Left ventricle myocardium superior (tissue), 1 donor: Measurements from ENCODE around the gene PEMT. TPM values are rescaled to one million over a fixed set of nuclear protein-coding genes. Genes with fewer than 3 reads are reported as not detected.
A peak's percentile ranks its signal among the peaks of the same experiment; 100 is the strongest.
"Not testable (repeated sequence)": the region's sequence is repeated elsewhere in the genome, so short reads cannot be mapped to it uniquely, and the experiment has no call there.

ENCODE experiments used
- ATAC-seq: fragments of 200-7000 bp; cut with Tn5 transposase; one replicate; pipeline ENCODE4 v1.9.1; 2020; ENCODE audit warnings: mild to moderate bottlenecking, moderate library complexity
- DNase-seq: peaks from one replicate; pipeline ENCODE4 v3.0.0-alpha.2; 2020
- intact Hi-C: fragments of 100-400 bp; cut with micrococcal nuclease; formaldehyde crosslinking; loops from one replicate; pipeline ENCODE4 v1.11.0; 2022
- total RNA-seq: library from RNA; stranded (reverse); fragmentation: NEBNext Ultra II Directional; extraction: Animal tissue kit (Norgen Biotek cat#: 25700); gene quantifications from one replicate; pipeline ENCODE4 v1.2.1, GENCODE V29; 2021
- donor health status: DM: no; HTN: yes; CAD: no; lungs with severe emphysema.

The PEMT gene
- total RNA-seq, 1 donor from 2014 or later: 17.9 TPM

DNA sequence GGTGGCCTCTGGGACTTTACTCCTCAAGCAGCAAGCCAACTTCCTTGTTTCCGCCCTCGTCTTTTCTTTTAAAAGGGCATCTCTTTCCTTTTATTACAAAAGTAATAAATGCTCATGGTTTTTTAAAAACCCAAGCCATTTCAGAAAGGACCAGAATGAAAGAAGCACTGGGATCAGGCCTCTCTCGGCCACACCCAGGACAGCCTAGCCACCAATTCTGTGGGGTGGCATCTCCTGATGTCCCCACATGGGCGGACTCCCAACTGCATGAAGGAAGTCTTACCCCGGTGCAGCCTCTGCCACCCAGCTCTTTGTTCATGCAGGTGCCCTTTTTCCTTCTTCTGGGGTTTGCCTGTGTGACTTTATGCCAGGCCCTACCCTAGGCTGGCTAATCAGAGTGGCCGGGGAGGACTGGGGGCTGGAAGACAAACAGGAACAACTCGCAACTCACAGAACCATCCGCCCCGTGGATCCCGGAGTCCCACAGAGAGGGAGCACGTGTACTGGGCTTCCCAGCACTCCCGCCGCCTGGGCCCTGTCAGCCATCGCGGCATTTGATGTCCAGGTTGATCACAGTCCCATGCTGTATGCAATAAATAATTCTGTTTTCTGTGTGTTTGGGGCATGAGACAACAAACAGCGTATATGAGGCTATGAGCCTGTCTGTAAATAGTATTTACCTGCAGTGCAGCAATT is 92.8 kb downstream of the PEMT start:
- DNase-seq: peak; percentile 19
- no peak for ATAC-seq
- intact Hi-C loops: loop anchor here (5.0 kb wide), 1 partner anchor 74 kb away; no protein-coding TSS in a partner anchor

DNA sequence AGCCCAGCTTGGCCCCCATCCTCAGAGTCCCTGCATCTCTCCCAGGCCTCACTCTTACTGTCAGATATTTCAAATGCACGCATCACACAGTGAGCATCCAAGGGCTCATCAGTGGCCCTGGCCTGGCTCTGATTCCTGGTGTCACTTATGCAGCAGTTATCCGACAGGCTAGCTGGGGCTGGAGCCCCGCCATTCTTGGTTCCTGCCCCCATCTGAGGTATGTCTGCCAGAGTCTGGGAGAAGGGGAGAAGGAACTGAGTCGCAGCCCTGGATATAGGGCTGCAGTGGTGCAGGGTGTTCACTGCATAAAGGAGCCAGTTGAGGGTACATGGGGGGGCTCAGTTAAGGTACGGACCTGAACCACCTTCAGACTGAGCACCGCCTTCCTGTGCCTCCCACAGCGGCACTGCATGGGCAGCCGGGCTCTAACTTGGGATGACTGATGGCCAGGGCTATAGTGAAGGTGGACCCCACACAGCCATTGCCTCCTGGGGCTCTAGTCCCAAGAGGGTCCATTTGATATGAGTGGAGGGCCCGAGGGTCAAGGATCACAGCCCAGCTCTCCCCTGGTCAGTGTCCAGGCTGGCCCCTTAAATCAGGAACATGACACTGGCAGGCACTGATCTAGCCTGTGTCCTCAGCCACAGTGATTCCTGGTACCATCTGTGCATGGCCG is 93.5 kb downstream of the PEMT start:
- intact Hi-C loops: loop anchor here (5.0 kb wide), 1 partner anchor 74 kb away; no protein-coding TSS in a partner anchor
- DNase-seq (peak; percentile 28), ATAC-seq (no peak)

DNA sequence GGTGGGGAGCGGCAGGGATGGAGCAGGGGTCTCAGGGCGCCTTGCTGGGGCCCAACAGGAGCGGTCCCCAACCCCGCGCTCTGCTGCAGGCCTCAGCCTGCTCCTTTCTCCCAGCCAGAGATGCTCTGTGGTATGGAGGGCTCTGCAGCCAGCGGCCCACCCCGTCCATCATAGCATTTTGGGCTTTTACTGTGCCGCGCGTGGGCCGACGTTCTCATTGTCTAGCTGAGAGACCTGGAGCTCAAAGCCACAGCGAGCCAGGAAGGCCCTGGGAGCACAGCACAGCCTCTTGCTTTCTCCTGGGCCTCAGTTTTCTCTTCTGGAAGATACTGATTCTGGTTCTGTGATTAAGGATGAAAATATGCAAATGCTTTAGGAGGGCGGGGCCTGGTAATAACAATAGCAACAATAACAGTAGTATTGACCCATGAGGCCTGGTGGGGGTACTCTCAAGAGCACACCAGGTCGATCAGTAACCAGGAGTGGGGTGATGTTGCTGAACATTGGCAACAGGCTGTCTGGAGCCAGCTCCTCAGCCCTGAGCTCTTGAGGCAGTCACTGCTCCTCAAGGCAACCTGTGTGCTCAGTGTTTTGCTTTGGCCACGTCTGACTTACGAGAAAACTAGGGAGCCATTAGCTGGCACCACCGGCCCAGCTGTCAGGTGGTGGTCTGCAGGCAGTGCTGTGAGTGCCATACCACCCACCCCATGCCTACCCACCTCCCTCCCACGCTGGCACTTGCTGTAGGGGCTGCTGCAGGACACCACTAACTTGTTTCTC is 94.3 kb downstream of the PEMT start:
- DNase-seq (peak; percentile 18), ATAC-seq (no peak)
- intact Hi-C loops: loop anchor here (5.0 kb wide), 1 partner anchor 75 kb away; no protein-coding TSS in a partner anchor

DNA sequence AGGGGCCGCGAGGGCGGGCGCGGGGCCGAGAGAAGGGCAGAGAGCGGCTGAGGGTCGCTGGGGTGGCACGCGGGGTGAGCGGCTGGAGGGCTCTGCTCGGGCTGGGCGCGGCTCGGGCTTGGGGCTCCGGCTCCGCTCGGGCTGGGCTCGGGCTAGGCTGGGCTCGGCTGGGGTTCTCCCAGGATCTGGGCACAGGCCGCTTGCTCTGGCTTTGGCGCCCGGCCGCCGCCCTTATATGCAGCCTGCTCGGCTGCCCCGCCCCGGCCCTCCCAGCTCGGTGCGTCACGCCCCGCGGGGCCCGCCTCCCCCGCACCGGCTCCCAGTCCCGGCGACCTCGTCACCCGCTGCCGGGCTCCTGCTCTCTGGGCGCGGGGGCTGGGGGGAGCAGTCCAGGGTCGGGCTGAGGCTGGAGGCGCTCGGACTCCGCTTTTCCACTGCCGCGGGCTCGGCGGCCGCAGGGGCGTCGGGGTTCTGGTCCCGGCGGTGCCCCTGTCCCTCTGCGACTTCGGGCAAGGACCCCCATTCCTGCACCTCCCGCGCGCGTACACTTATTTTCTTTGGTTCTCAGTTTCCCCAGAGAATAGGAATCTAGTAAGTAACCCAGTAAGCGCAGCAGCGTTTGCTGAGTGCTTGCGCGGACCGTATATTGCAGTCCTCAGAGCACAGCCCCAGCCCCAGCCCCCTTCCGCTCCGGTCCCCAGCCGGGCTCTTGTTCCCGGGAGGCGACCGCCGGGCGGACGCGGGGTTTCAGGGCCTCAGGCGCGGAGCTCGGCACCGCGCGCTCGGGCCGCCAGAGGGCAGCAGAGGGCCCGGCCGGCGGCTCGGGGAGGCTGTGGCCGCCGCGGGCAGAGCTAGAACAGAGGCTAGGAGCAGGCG is 95.1 kb downstream of the PEMT start, which contains the start of gene RASD1:
TSS of gene RASD1 (minus strand) at position 207 of the 876 bp plus-strand sequence. CDS start 214 bp downstream, outside the sequence.
- intact Hi-C loops: loop anchor here (5.0 kb wide), 1 partner anchor 76 kb away; no protein-coding TSS in a partner anchor

DNA sequence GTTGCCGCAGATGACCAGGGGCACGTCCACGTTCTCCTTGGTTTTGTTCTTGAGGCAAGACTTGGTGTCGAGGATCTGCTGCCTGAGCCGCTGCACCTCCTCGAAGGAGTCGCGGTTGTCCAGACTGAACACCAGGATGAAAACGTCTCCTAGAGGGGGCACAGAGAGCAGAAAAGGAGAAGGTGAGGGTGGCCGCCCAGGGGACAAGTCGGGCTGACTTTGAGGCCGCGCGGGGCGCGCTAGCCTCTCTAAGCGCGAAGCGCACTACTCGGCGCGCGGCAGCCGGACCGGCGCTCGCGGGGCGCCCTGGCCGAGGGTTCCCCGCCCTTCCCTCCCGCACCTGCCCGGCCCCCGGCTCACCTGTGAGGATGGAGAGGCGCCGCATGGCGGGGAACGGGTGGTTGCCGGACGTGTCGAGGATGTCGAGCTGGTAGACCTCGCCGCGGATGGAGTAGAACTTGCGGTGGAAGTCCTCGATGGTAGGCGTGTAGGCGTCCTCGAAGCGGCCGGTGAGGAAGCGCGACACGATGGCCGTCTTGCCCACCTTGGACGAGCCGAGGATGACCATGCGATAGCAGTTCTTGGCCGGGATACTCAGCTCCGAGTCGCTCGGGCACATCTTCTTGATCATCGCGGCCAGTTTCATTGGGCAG is 95.8 kb downstream of the PEMT start:
- intact Hi-C loops: loop anchor here (5.0 kb wide), 1 partner anchor 77 kb away; no protein-coding TSS in a partner anchor
- ATAC-seq (peak; percentile 25), DNase-seq (peak; percentile 62)

More for the DNA sequence above, 95.1 kb downstream of the PEMT start, which contains the start of gene RASD1:
- DNase-seq (peak; percentile 97), ATAC-seq (peak; percentile 90)

DNA sequence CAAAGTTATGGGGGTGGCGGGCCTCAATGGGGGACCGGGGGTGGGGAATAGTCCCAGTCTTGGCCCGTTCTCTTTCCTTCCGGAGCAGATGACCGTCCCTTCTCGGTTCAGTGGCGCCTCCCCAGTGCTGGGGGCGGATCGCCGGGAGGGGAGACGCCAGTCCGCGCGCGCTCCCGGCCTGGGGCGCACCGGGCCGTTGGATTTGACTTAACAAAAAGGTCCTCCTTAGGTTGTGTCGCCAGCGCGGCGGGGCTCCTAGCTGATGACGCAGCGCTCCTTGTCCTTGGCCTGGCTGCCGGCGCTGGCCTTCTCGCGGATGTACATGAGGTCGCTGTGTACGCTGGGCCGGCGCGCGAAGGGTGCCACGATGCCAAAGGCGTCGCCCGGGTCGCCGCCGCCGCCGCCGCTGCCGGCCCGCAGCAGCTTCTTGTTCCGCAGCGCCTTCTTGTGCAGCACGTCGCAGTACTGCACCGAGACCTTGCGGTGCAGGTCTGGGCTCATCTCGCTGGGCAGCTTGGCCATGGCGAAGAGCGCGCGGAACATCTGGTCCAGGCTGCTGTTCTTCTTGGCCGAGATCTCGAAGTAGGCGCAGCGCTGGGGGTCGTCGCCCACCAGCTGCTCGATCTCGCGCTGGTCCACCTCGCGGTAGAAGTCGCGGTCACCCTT is 96.5 kb downstream of the PEMT start:
- intact Hi-C loops: loop anchor here (5.0 kb wide), 1 partner anchor 77 kb away; no protein-coding TSS in a partner anchor
- ATAC-seq: peak; percentile 7
- peak; percentile 77 for DNase-seq

DNA sequence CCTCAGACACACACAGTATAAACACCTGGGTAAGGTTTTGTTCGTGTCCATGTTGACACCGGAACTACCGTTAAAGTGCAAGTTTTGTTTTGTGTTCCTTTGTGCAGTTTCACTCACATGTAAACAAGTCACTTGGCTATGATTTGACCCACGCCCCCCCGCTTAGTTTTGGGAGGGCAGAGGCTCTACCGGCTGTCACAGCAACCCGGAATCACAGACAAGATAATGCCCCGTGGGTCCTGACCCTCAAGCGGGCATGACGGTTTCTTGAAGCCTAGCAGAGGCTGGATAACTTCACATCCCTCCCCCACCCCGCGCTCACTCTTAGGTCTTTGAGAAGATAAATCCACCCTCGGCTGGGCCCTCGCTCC is 97.0 kb downstream of the PEMT start:
- DNase-seq: no peak
- ATAC-seq: no peak
- intact Hi-C loops: no loop called here

DNA sequence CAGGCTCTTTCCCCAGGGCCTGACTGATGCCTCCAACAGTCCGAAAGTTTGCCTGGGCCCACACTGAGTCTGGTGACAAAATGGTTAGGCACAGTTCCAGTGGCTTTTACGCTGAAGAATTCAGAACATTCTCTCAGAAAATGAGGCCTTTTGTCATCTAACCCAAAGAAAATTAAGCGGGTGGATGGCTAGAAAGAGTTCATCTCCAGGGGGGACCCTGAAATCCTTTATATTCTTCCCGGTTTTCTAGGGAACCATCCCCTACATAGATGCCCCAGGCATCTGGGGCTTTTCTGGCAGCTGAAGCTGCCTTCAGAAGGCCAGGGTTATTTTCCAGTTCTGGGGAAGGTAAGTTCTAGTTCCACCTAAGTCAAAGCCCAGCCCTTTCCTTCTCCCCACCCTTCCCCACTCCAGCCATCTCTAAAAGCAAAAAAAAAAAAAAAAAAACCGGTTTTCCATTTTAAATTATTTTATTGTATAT is 97.5 kb downstream of the PEMT start:
- ATAC-seq (no peak), DNase-seq (no peak)
- intact Hi-C loops: no loop called here

DNA sequence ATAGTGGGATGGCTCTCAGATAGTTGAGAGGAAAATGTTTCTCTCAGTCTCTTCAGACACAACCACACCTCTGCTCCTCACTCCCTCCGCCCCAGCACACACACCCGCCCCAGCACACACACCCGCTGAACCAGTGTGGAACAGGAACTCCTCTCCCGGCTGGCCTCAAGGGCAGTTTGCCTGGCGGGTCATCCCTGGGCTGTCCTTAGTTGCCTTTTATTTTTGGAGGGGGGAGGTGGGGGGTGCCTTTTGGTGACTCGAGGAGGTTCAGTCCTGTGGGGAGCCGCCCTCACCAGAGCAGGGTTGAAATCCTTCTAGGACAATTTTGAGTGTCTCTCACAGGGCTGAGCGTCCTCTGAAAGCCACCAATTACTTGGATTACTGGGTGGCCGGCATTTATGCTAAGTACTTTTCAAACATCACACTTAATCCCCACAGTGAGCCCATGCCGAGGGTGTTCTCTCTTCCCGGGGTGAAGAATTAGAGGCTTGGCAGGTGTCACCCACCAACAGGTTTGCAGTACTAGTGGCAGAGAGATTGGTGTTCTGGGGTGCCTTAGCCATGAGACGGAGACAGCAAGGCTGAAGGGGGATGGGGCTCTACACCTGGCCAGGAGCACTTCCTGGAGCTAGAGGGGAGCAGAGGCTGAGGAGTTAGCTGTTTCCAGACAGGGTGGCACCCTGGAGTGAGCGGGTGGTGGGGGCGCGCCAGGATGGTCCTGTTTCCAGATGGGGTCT is 98.1 kb downstream of the PEMT start:
- DNase-seq: peak; percentile 70
- intact Hi-C loops: no loop called here
- no peak for ATAC-seq

DNA sequence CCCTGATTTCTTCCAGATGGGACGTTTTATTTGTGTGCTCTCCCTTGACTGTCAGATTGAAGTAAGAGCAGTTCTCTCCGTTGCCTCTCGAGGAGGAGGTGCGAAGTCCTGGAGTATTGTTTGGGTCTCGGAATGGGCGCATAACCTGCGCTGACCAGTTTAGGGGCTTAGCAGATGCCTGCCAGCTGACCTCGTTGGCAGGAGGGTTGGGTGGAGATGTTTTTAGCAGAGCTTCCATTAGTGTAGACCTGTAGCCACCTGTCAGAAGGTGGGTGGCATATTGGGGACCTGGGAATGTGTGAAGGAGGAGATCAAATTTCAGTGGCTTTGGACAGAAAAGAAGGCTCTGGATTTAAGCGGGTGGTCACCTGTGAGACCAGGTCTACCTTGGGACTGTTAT is 98.9 kb downstream of the PEMT start:
- ATAC-seq: no peak
- intact Hi-C loops: no loop called here
- DNase-seq: no peak

DNA sequence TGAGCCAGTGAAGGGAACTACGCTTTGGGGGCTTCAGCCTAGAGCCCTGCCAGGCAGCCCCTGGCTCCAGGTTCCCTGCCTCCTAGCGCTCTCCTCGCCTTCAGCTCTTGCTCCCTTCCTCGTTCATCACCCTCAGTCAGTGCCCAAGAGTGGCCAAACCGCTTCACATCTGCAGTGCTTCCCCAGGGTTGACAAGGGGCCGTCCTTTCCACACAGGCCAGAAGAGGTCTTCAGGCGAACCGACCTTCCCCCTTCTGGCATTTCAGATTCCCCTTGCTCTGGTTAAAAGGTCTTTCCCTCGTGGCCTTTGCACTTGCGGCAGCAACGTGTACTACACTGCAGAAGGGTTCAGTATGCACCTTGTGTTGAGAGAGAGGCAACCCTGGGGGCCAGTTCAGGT is 99.4 kb downstream of the PEMT start:
- ATAC-seq (no peak), DNase-seq (no peak)
- intact Hi-C loops: no loop called here

DNA sequence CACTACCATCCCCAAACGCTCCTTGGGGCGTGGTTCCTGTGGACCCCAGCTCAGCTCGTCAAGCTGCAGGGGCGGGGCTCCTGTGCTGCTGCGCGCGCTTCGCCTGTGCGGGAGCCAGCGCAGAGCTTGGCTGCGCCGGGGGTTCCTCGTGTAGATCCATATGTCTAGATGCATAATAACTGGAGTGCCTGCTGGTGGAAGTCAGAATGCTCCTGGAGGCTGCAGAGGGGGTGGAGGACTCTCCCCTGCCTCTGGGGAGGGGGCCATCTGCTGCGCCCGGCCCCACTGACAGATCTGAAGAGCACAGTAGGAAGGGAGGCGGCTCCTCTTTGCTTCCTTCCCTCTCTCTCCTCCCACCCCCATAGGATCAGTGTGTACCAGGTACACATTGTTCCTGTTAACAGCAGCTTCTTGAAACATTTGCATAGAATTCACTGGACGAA is 99.9 kb downstream of the PEMT start:
- intact Hi-C loops: no loop called here
- no peak for ATAC-seq

DNA sequence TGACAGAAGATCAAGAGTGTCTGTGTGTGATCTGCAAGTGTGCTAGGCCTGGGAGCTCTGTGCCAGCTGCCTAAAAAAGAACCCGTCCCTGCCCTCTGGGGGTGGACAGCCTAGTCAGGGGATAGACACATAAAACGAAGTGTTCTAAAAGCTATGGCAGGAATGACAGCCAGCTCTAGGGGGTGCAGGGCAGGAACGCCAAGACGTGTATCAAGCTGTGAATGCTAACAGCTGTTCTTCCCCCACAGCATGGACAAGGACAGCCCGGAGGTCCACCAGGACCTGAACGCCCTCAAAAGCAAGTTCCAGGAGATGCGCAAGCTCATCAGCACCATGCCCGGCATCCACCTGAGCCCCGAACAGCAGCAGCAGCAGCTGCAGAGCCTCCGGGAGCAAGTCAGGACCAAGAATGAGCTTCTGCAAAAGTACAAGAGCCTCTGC is 100.5 kb downstream of the PEMT start:
- DNase-seq (no peak), ATAC-seq (peak; percentile 9)
- intact Hi-C loops: no loop called here

More for the DNA sequence above, 99.9 kb downstream of the PEMT start:
- DNase-seq: no peak

DNA sequence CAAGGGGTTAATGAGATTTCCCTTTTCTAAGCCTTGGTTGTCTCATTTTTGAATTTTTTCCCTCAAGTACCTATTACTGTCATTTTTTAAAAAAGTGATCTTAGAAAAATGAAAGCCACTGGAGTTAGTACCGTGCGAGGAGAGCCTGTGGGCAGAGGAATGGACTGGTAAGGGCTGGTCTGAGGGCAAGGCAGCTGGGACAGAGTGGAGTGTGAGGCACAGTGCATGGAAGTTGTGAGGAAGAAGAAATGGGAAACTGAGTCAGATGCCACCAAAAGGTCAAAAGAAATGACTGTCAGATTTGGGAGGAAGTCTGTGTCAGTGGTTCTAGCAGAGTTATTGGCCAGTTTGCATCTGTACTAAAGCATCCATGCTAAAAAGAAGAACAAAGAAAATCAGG is 103.5 kb downstream of the PEMT start:
- no peak for ATAC-seq
- intact Hi-C loops: no loop called here
- DNase-seq: no peak

DNA sequence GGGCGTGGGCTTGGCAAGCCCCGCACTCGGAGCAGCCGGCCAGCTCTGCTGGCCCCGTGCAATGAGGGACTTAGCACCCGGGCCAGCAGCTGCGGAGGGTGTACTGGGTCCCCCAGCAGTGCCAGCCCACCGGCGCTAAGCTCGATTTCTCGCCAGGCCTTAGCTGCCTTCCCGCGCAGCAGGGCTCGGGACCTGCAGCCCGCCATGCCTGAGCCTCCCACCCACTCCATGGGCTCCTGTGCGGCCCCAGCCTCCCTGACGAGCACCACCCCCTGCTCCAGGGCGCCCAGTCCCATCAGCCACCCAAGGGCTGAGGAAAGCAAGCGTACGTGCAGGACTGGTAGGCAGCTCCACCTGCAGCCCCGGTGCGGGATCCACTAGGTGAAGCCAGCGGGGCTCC is 105.1 kb downstream of the PEMT start:
- DNase-seq, intact Hi-C loops, ATAC-seq: not testable (repeated sequence)

DNA sequence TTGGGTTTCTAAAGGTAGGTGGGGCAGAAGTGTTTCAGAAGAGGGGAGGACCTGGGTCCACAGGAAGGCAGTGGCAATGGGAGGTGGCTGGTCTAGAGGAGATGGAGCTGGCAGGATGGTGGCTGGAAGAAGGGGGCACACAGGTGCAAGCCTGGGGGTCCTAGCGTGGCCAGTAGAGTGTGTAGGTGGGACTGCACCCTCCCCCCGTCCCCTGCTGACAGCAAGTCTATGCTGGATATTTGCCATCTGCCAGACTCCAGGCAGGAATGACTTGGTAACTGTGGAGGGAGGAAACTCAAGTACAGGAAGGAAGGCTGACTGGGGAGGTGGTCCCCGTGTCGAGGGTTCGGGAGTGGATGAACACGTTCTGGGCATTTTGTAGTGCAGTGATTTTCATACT is 106.1 kb downstream of the PEMT start:
- DNase-seq: no peak
- ATAC-seq: peak; percentile 23
- intact Hi-C loops: no loop called here

DNA sequence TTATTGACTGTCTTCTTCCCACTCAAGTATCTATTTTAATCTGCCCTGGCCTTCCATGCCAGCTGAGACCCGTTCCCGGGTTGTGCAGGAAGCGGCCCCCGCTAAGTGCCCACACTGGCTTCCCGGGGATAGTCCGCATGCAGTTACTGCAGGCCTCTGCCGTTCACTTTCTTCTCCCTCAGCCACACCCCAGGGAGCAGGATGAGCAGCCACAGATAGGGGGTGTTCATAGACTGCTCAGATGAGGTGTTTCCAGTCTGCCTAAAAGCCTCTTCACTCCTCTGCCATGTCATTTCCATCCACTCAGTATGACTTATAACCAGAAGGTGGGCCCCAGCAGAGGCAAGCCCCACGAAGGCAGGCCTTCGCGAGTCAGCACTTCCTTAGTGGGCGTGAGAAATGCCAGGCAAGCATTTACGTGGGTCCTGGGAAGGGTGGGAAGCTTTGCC is 107.0 kb downstream of the PEMT start:
- intact Hi-C loops: no loop called here
- peak; percentile 49 for ATAC-seq
- DNase-seq: no peak
